GM21825 (cell line): ENCODE results near the gene DIS3L2.
"Not testable (repeated sequence)": the region's sequence is repeated elsewhere in the genome, so short reads cannot be mapped to it uniquely, and the experiment has no call there.

ENCODE experiments used
- ATAC-seq: cut with Tn5 transposase; IDR thresholded peaks from one replicate; pipeline ENCODE4 v1.9.1; 2021; ENCODE audit warnings: mild to moderate bottlenecking, moderate library complexity; ENCODE audit not compliant: unreplicated experiment

The DIS3L2 gene

DNA sequence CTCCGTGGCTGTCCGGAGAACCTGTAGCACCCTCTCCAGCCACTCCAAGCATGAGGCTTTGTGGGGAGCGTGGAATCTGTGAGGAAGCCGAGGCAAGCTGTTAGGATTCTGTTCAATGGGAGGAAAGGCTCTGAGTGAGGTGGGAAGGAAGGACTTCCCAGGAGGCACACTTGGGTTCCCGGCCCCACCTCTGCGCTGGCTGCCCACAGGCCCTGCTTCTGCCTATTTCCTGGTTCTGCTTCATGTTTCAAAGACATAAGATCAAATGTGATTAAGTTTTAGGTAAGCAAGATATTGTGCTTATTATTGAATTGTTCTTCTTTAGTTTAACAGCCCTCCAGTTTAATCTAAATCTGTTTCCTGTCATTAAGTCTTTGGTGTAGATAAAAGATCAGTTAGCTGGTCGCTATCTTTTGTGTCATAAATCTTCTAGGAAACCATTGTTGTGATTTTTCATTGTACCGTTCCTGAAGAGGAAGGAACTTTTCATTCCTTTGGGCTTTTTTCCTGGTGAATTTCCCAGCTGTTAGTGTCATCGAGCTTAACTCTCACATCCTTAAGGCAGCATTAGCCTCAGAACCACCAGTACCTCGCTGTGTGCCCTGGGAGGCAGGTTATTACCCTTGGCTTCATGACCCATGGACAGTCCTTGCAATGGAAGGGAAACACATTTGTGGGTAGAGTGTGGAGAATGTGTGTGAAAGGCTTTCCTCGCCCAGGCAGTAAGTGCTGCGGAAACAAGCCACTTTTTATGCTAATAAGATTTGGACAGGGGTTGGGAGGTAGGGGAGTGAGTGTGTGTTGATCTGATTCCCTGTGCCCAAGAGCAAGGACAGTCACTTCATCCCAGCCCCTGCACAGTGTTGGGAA lies 355.2 kb downstream of the DIS3L2 start:
- no peak for ATAC-seq

DNA sequence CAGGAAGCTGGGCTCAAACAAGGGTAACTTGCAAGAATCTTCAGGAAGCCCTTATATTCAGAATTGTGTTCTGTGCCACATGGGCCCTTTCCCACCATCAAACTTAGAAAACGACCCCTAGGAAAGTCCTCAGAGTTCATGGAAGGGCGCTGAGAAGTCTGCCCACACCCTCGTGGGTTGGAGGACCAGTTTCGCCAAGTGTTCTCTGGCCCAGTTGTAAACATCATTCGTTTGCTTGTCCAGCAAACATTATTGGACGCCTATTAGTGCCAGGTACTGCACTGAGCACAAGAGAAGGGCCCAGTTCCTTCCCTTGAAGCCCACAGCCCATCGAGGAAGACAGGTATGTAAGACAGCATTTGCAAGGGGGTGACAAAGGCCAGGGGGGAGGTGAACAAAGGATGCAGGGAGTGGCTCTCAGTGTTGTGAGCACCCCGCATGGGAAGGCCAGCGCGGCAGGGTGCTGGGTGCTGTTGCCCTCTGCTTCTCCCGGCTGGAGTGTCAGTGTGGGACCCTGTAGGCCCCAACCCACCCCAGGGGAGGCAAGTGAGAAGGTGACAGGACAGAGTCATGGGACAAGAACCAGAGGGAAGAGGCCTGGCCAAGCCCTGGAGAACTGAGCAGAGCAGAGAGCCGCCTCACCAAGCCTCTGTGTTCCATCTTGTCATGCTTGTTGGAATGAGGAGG lies 356.8 kb downstream of the DIS3L2 start:
- ATAC-seq, result no peak

DNA sequence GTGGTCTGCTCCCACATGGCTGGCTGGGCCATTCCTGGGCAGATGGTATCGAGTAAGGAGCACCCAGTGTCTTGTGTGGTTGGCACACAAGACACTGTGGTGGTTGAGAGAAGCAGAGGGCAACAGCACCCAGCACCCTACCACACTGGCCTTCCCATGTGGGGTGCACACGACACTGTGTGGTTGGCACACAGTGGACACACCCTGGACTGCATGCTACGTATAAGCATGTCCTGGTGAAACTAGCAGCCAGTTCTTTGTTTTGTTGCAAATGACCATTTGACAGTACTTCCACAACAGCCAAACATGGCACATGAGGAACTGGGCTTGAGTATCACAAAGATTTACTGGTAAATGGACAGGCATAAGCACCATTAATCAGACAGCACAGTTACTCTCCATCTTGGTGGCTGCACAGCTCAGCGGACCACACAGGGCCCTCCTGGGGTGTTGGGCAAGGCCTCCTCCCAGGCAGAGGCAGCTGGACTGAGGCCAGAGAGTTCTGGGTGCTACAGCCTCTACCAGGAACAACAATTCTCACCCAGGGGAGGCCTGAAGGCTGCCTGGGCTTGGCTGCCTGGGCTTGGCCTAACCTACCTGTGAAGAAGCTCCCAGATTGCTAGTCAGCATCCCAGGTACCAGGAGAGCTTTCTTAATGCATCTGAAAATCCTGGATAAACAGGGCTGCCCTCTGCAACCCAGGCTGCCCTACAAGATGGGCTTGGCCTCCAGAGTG lies 357.7 kb downstream of the DIS3L2 start:
- ATAC-seq, result no peak

DNA sequence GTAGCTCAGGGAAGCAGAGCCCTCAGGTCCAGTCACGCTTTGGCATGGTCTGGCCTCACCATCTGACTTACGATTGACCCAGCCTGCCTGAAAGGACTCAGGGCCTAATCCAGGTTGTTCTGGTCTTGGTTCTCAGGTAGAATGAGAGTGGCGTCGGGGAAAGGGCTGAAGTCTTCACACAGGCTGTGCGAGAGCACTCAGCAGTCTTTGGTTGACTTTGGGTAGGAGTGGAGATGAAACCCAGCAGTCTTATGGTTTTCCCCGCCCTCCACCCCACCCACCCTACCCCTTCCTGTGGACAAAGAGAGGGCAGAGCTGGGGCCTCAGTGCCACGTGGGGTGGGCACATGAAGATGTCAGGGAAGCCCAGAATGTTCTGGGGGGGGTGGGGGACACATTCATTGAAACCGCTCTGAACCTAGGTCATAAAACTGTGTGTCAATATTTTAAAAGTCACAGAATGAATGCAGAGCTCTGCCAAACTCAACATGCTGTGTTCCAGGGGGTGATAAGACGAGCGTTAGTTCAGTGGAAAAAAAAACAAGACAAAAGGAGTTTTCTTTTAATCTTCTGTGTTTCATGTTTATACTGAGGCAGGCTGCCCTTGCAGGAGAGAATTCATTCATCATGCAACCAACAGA lies 358.4 kb downstream of the DIS3L2 start:
- no peak for ATAC-seq

DNA sequence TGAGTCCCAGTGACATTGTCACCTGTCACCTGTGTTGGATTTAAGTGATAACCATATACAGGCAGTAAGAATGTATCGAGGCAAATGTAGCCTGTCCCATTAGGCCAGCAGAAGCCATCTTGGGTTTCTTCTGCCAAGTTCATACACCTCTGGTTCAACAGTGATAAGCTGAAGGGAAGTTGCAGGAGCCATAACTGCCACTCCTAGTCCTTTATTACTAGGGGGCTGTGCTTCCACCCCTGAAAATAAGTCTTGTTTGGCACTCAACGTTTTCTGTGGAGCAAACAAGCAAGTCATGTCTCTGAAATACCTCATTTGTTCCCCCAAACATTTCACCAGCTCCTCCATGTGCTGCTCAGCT lies 358.9 kb downstream of the DIS3L2 start:
- no peak for ATAC-seq

DNA sequence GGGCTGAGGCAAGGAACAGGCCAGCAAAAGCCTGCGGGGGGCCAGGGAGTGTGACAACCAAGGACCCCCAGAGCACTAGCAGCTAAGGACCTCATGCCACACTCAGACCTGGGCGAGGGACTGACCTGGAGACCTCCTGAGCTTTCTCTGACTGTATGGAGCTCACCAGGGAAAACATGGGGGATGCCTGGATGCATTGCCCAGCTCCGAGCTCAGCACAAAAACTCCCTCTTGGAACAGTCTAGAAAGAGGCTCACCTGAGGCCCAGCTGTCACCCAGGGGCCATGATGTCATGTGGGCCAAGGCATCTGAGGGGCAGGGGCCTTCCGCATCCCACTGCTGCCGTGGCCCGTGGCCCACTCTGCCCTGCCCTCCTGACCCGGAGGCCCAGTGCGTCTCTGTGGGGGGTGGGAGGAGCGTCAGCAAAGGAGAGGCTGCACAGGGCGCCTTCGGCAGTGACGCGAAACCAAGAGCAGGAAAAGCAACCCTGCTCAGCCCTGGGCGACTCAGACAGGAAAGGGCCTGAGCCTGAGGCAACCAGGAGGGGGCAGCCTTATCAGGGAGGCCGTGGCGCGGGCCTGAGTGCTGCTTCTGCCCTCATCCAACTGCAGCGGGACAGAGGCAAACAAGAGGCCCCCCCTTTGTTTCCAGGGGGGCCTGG lies 359.8 kb downstream of the DIS3L2 start:
- no peak for ATAC-seq

DNA sequence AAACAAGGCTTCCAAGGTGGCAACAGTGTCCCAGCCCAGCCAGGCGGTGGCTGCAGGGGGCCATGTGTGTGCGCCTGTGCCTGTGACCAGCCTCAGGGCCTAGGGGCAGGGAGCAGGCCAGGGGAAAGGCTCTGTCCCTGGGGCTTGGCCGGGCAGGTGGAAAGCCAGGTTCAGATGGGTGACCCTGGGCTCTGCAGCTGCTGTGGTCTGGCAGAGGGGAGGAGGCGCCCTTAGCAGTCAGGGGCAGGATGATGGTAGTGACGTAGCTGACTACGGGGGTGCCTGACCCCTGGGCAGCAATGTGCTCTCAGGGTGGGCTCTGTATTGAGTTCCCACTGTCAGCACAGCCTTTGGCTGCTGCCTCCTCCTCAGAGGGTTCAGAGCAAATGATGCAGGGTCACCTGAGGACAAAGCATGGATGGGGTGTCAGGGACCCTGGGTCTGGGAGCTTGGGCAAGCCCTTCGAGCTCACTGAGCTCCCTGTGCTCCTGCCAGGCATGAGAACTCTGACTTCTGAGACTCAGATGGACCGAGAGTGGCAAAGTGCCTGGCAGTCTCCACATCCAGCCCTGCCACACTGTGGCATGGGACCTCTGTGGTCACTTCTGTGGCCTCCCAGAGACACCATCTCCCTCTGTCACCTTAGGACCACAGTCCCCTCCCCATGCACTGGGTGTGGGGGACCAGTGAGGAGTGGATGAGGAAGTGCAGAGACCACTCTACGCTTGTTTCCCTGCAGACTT lies 360.5 kb downstream of the DIS3L2 start:
- no peak for ATAC-seq

DNA sequence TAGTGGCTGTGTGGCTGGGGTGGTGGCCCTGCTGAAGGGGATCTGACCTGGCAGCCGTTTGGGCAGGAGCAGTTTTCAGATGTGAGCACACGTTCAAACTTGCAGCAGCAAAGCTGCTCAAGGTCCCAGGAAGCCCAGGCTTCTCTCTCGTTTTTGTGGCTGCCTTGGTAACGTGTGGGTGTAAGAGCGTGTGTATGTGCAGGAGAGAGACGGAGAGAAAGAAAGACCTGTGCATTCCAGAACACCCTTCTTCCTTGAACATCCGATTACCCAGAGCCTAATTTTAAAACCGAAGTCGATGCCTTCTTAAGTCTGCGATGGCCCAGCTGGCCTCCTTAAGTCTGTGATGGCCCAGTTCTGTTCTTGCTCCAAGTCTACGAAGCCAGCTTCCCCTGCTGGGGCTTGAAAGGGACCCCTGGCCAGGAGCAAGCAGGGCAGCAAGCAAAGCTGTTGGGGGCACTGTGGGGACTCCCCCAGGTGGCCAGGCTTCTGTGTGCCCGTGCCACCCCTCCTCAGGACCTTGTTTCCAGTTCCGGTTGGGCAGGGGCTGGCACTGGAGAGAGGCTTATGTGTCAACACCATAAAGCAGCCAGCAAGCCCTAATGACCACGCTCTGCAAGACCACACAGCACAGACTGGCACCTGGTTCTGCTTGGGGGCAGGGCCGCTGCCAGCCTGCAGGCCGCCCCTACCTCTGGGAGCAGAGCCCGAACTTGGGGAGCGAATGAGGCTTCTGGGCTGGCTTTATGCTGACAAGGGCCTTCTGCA lies 361.2 kb downstream of the DIS3L2 start:
- no peak for ATAC-seq

DNA sequence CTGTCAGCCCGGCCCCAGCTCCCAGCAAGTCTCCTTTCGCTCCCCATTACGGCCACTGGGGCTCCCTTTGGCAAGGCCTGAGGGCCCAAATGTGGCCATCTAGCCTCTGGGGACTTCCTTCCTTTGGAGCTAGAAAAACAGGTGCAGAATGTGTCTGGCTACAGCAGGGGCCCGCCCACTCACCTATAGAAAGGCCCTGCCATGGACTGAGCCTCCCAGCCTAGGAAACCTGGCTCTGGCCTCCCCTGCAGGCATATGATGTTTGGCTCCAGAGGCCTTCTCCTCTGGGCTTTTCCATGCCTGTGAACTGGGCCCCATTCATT lies 361.8 kb downstream of the DIS3L2 start:
- ATAC-seq, result no peak

DNA sequence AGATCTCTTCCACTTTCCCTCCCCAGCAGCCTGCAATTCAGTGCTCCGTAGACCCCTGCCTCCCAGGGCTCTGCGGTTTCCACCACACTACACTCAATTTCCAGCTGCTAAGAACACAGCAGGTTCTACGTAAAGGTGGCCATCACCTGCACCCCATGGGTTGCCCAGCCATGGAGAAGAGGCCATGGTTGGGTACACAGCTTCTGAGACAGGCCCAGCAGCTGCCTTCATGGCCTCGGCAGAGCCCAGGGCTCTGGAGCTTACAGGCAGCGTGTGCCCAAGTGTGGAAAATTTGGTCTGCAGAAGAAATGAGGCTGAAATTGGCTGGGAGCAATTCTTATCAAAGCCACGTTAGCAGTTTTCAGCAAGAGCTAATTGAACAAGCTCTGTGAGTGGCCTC lies 362.5 kb downstream of the DIS3L2 start:
- ATAC-seq, result not testable (repeated sequence)

DNA sequence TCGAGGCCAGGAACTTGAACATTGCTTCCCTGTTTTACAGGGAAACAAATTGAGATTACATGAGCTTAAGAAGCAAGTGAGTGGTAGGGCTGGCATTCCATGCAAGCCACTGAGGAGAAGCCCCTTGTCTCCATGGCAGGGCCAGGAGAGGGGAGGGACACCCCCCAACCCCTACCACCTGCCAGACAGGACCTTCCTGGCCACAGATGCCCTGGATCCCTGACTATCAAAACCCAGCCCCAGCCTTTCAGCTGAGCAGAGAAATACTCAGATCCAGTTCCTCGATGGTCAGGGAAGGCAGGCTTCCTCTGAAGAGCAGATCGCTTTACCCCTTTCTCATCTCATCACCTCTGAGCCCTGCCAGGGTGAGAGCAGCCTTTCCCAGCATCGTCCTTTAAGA lies 363.3 kb downstream of the DIS3L2 start:
- no peak for ATAC-seq

DNA sequence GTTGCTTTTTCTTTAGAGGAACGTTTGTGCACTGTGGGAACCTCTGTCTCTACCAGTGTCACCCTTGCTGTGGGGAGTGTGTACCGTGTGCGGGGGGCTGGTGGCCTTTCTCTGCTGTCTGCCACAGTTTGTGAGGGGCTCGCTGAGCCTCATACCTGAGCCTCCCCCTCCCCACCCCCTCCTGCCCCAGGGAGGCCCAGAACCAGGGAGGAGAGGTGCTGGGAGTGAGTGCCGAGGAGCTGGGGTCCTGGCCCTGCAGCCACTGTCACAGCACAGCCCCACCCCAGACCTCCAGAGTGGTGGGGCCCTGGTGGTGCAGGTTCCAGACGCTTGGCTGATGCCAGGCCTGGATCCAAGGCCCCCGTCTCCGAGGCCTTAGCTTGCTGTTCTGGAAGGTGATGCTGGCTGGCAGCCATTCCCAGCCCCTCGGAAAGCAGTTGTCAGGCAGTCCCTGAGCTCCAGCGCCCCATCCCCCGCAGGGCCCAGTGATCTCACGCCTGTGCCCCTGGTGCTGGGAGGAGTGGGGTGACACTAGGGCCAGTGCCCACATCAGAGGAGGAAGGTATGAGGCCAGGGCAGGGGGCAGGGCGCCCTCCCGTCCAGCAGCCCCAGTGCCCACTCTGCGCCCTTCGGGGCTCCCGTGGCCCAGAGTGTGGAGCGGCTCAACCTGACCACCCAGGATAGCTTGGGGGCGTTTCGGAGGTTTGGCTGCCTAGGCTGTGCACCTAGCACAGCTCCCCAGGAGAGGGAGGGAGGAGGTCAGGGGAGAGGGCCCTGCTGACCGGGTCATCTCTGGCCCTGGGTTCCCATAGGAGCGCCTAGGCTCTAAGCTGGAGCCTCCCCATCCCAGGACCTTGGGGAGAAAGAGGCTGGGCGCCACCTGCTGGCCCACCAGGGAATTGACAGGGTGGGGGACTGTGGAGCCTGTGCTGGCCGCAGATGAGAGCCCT lies 364.1 kb downstream of the DIS3L2 start:
- ATAC-seq, result peak; percentile 32

DNA sequence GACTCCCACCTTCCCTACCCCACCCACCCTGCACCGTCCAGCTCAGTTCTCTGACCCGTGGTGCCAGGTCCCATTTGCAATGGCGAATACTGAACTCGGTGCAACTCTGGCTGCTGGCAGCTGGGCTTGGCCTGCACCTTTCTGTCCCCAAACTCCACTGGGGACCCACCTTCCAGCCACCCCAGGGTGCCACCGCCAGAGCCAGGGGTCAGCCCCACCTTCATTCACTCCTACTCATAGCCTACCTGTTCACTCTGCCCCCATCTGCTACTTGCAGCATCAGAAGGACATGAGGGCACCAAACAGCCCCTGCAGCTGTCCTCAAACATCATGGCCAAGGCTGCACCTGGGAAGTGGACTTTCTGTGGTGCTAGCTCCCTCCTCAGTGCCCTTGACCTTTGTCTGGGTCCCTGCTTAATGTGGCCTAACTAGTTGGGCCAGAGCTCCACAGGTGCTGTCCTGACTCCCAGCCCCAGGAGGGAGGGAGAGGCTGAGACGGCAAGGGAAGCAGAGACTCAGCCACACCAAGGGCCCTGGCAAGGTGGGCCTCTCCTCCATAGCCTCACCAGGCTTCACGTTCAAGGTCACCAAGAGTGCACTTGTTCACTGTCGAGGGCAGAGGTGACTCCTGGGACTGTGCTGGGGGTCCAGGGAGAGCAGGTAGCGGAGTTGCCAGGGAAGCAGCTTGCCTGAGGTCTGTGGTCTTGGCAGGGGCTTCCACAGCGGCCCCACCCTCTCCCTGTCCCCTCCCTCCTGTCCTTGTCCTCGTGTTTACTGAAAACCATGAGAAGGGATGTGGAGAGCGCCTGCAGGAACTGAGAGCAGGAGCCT lies 365.0 kb downstream of the DIS3L2 start:
- not testable (repeated sequence) for ATAC-seq

DNA sequence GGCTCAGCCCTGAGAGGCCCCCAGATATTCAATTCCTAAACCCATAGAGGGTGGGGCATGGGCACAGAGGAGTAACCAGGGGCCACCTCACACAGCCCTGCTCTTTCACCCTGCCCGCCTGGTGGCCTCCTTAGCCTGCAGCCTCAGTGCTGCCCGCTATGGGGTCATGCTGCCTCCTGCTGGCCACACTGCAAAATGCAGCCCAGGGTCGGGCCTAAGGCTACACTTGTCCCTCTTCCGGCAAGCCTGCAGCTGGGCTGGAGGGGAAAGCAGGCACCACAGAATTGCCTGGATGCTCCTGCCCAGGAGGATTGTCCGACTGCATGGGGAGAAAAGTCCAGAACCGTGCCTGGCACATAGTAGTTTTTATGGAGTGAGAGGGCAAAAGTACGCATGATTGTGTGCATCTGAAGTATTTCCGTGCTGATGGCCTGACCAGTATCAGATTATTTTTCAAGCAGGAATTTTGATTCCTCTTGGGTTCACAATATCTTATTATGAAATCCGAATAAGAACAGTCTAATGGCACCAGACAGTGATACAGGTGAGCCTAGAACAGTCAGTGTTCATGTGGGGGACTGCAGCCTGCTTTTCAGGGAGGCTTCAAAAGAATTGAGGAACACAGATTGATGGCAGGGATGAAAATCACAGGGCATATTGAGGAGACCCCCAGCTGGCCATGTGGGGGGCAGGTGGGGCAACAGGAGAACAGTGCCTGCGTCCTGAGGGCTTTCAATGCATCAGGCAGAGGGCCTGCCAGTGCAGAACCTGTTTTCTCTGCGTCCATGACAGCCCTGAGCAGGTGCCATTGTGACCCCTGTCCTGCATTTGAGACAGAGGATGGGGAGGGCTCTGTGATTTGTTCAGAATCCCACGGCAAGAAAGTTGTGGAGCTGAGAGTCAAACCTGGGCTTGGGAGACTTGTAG lies 365.9 kb downstream of the DIS3L2 start:
- ATAC-seq, result no peak

DNA sequence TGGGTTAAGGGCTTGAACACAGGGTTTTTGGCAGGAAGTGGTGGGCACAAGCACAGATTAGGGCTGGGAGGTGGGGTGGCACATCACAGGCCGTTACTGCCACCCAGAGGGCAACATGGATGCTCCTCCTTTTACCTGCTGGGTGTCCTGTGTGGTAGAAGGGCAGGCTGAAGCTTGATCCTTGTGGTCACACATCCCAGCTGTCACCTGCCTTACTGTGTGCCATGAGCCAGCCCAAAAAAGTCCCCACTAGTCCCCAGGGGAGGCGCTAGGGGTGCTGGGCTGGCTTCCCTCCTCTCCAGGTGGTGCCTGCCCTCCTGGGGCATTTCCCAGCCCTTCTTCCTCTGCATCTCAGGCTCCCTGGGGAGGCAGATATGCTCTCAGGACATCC lies 366.5 kb downstream of the DIS3L2 start:
- ATAC-seq, result peak; percentile 54
